ENCODE data around the gene KLF7. TPM values are rescaled to one million over a fixed set of nuclear protein-coding genes. Genes with fewer than 3 reads are reported as not detected.

Gene KLF7
- total RNA-seq, 1 donor from 2014 or later: 13.6 TPM

DNA sequence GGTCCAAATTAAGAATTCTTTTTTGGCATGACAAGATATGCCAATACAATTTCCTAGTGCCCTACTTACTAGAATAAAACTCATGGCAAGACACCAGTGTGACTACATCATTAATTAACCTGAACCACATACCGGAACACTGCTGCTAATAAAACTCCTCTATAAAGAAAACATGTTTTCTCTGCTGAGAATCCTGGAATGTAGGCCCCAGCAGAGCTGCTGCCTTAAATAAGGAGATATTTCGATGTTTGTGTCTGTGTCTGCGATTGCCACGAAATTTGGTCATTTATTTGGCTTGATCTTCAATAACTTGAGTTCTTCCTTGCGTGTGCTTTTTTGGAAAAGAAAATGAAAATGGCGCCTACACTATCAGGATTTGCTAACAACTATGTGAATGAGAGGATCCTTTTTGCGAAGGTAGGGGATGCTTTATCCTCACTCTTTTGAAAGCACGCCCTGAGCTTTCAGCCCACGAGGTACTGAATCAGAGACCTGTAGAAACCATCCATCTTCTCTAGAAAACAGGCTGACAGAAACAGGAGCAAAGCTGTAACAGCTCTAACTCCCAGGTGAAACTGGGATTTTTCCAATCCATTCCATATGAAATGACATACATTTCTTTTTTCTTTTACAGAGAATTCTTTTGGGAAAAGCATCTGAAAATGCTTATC lies 27.0 kb downstream of the KLF7 start:
- no peak overlapping the region for H3K27ac ChIP-seq (ENCODE audit: low read depth, low read length)

DNA sequence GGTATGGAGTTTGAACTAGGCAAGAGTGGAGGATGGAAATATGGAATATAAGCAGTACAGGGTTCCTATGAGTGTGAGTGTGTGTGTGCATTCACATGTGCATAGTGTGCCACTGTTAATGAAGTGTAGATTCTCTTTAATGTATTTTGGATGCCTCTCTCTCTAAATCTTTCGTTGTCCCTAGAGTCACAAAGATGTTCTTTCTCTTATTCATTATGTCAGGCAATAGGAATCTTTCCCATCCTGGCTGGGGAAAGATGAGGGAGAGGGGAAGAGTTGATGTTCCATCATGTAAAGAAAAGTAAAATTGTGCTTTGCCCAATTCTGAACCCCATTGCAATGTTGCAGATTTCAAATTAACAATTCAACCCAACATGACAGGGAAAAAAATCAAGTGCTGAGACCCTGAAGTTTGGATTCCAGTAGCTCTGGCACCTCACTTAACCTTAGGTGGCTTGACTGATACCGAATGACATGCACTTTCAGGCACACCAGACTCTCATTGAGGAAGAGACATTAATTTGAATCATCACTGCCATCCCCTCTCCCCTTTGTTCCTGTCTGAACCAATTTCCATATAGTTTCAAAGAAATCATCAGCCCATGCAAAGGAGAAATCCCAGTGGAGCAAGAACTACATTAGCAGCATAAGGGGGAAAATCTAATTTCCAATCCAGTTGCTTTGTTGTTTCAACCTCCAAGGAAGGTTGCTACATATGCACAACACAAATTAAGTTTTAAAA lies 28.0 kb downstream of the KLF7 start:
- Histone ChIP-seq H3K4me3 (ENCODE audit: low read length in 3 of 3) (no peak overlapping the region), H3K27me3 (ENCODE audit: control insufficient read depth in 3 of 3, insufficient read depth in 3 of 3, low read length in 3 of 3) (no peaks in the 10 kb centered on the region), H3K36me3 (ENCODE audit: control insufficient read depth in 3 of 3, insufficient read depth in 3 of 3, low read length in 3 of 3) (no peaks in the 10 kb centered on the region), H3K27ac (ENCODE audit: low read depth, low read length) (no peak overlapping the region), H3K9me3 (ENCODE audit: control insufficient read depth in 3 of 3, low read length in 3 of 3) (no peaks in the 10 kb centered on the region), H3K4me1 (ENCODE audit: control insufficient read depth in 3 of 3, insufficient read depth in 3 of 3, low read length in 3 of 3) (peaks cover 39 to 62% (median 46%) of the 10 kb centered on the region in 3 donors), H3K9ac (ENCODE audit: low read depth in 1 of 3, low read length in 3 of 3) (no peak overlapping the region)

More for the DNA sequence above, 27.0 kb downstream of the KLF7 start:
- Histone ChIP-seq H3K4me1 (ENCODE audit: control insufficient read depth in 3 of 3, insufficient read depth in 3 of 3, low read length in 3 of 3) (peaks cover 34 to 55% (median 43%) of the 10 kb centered on the region in 3 donors), H3K36me3 (ENCODE audit: control insufficient read depth in 3 of 3, insufficient read depth in 3 of 3, low read length in 3 of 3) (no peaks in the 10 kb centered on the region), H3K4me3 (ENCODE audit: low read length in 3 of 3) (no peak overlapping the region), H3K27me3 (ENCODE audit: control insufficient read depth in 3 of 3, insufficient read depth in 3 of 3, low read length in 3 of 3) (no peaks in the 10 kb centered on the region), H3K9me3 (ENCODE audit: control insufficient read depth in 3 of 3, low read length in 3 of 3) (no peaks in the 10 kb centered on the region), H3K9ac (ENCODE audit: low read depth in 1 of 3, low read length in 3 of 3) (no peak overlapping the region)

DNA sequence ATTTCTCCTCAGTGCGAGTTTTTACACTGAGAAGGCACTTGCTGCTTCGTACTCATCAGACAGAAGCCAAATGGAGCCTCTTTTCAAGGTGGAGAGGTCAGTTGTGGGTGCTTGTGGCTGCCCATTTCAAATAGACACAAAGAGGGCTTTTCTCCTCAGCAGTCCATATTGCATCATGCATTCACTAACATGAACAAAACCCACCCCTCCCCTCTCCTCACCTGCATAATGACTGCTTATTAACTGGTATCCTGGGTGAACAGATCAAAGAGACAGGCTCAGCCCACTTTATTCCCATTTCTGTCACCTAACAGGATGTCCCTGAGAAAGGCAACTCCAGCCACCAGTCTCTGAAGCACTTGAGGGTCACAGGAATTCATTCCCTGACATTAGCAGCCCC lies 28.9 kb downstream of the KLF7 start:
- H3K36me3 ChIP-seq (ENCODE audit: control insufficient read depth in 3 of 3, insufficient read depth in 3 of 3, low read length in 3 of 3): no peaks in the 10 kb centered on the region
- no peak overlapping the region for H3K27ac ChIP-seq (ENCODE audit: low read depth, low read length)
- H3K9me3 ChIP-seq (ENCODE audit: control insufficient read depth in 3 of 3, low read length in 3 of 3): no peaks in the 10 kb centered on the region
- H3K27me3 ChIP-seq (ENCODE audit: control insufficient read depth in 3 of 3, insufficient read depth in 3 of 3, low read length in 3 of 3): no peaks in the 10 kb centered on the region
- peaks cover 38 to 61% (median 42%) of the 10 kb centered on the region in 3 donors for H3K4me1 ChIP-seq (ENCODE audit: control insufficient read depth in 3 of 3, insufficient read depth in 3 of 3, low read length in 3 of 3)
- H3K4me3 ChIP-seq (ENCODE audit: low read length in 3 of 3): no peak overlapping the region
- no peak overlapping the region for H3K9ac ChIP-seq (ENCODE audit: low read depth in 1 of 3, low read length in 3 of 3)

DNA sequence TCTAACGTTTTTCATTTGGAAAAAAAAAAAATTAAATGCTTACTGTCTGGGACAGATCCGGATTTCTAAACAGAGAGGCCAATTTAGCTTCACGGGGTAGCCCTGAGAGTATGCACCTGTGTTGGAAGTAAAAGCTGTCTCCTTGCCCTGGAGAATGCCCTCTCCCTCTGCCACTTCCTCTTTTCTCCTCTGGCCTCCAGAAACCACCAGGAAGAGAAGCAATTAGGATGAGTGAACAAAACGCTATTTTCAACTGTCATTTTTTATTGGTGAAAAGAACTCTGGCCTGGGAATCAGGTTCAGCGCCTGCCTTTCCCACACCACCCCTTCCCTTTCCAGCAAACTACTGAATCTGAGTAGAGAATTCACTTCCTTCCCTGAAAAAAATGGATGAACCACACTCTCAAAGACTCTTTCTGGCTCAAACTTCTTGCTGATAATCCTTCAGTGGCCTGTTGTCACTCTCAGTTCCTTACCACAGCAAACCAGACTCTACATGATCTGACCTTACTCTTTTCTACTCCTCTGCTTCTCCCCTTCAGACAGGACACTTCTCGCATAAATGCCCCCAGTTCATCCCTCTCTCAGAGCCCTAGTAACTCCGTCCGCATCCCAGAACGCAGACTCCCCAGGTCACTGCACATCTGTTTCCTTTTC lies 29.8 kb downstream of the KLF7 start:
- Histone ChIP-seq H3K9ac (ENCODE audit: low read depth in 1 of 3, low read length in 3 of 3) (no peak overlapping the region), H3K4me3 (ENCODE audit: low read length in 3 of 3) (no peak overlapping the region), H3K36me3 (ENCODE audit: control insufficient read depth in 3 of 3, insufficient read depth in 3 of 3, low read length in 3 of 3) (no peaks in the 10 kb centered on the region), H3K27me3 (ENCODE audit: control insufficient read depth in 3 of 3, insufficient read depth in 3 of 3, low read length in 3 of 3) (no peaks in the 10 kb centered on the region), H3K4me1 (ENCODE audit: control insufficient read depth in 3 of 3, insufficient read depth in 3 of 3, low read length in 3 of 3) (peaks cover 33 to 54% (median 44%) of the 10 kb centered on the region in 3 donors), H3K9me3 (ENCODE audit: control insufficient read depth in 3 of 3, low read length in 3 of 3) (no peaks in the 10 kb centered on the region), H3K27ac (ENCODE audit: low read depth, low read length) (peak overlapping the region; percentile 60)

DNA sequence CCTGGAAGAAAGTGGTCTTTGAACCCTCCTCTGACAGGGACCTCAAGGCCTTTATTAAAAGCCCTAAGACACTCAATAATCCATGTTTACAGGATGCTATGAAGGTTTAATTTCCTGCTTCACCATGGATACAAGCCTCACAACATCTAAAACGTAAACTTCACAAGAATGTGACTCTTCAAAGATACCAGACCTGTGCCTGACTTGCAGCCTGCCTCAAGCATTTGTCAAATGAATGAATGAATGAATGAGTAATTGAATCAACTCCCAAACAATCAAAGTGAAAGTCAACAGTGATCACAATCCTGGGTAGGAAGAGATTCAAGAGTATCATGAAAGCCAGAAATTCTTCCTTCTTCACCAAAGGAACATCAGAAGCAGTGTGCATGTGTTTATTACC lies 30.4 kb downstream of the KLF7 start:
- no peaks in the 10 kb centered on the region for H3K9me3 ChIP-seq (ENCODE audit: control insufficient read depth in 3 of 3, low read length in 3 of 3)
- no peak overlapping the region for H3K9ac ChIP-seq (ENCODE audit: low read depth in 1 of 3, low read length in 3 of 3)
- H3K4me1 ChIP-seq (ENCODE audit: control insufficient read depth in 3 of 3, insufficient read depth in 3 of 3, low read length in 3 of 3): peaks cover 33 to 48% (median 45%) of the 10 kb centered on the region in 3 donors
- H3K27ac ChIP-seq (ENCODE audit: low read depth, low read length): peak overlapping the region; percentile 60
- no peaks in the 10 kb centered on the region for H3K36me3 ChIP-seq (ENCODE audit: control insufficient read depth in 3 of 3, insufficient read depth in 3 of 3, low read length in 3 of 3)
- no peaks in the 10 kb centered on the region for H3K27me3 ChIP-seq (ENCODE audit: control insufficient read depth in 3 of 3, insufficient read depth in 3 of 3, low read length in 3 of 3)
- H3K4me3 ChIP-seq (ENCODE audit: low read length in 3 of 3): no peak overlapping the region

DNA sequence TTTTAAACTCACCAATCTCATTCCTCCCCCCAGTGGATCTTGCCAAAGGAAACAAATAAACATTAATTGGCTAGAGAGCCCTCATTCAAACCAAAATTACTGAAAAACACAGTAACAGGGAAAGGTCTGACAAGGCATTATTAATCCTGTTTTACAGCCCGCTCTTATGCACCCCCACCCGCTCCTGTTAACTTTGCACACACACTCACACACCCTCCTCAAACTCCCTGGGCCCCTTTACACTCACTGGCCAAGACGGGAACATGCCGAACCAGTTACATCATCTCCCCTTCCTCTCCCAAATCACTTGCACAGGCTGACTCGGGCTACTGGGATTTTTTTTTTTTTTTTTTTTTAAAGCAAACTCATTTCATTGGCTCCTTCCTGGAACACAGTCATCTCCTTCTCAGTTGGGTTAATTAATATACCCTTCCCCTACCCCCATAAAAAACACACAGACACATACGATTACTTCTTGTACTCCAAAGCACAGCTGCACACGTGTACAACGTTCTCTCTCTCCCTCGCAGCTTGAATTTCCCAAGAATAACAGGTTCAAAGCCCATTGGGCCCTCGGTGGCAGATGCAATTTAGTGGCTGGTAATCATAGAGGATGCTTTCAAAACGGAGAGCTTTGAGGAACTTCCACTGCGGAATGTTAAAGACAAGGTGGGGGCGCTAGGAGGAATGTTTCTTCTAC lies 31.8 kb downstream of the KLF7 start:
- Histone ChIP-seq H3K4me1 (ENCODE audit: control insufficient read depth in 3 of 3, insufficient read depth in 3 of 3, low read length in 3 of 3) (peaks cover 33 to 47% (median 45%) of the 10 kb centered on the region in 3 donors), H3K27ac (ENCODE audit: low read depth, low read length) (peak overlapping the region; percentile 68), H3K36me3 (ENCODE audit: control insufficient read depth in 3 of 3, insufficient read depth in 3 of 3, low read length in 3 of 3) (no peaks in the 10 kb centered on the region), H3K27me3 (ENCODE audit: control insufficient read depth in 3 of 3, insufficient read depth in 3 of 3, low read length in 3 of 3) (no peaks in the 10 kb centered on the region), H3K9ac (ENCODE audit: low read depth in 1 of 3, low read length in 3 of 3) (no peak overlapping the region), H3K4me3 (ENCODE audit: low read length in 3 of 3) (peak overlapping the region in 2 of 3 donors; percentile 24 to 36), H3K9me3 (ENCODE audit: control insufficient read depth in 3 of 3, low read length in 3 of 3) (no peaks in the 10 kb centered on the region)

DNA sequence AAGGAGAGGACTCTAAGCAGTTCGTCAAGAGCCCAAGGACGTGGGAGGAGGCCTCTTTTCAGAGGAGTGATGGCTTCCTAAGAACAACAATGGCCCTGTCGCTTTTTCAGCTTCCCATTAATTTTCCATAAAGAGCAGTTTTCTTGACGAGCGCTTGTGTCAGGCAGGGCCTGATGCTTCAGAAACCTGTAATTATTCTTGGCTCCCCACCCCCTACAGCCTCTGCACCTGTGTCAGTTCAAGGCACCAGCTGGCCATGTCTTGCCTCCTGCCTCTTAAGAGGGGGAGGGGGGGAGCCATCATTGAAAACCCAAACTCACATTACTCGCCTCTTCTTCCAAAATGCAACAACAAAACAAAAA lies 32.3 kb downstream of the KLF7 start:
- H3K9ac ChIP-seq (ENCODE audit: low read depth in 1 of 3, low read length in 3 of 3): no peak overlapping the region
- H3K36me3 ChIP-seq (ENCODE audit: control insufficient read depth in 3 of 3, insufficient read depth in 3 of 3, low read length in 3 of 3): no peaks in the 10 kb centered on the region
- no peaks in the 10 kb centered on the region for H3K27me3 ChIP-seq (ENCODE audit: control insufficient read depth in 3 of 3, insufficient read depth in 3 of 3, low read length in 3 of 3)
- peaks cover 33 to 45% (median 44%) of the 10 kb centered on the region in 3 donors for H3K4me1 ChIP-seq (ENCODE audit: control insufficient read depth in 3 of 3, insufficient read depth in 3 of 3, low read length in 3 of 3)
- H3K27ac ChIP-seq (ENCODE audit: low read depth, low read length): peak overlapping the region; percentile 68
- H3K4me3 ChIP-seq (ENCODE audit: low read length in 3 of 3): no peak overlapping the region
- H3K9me3 ChIP-seq (ENCODE audit: control insufficient read depth in 3 of 3, low read length in 3 of 3): no peaks in the 10 kb centered on the region

DNA sequence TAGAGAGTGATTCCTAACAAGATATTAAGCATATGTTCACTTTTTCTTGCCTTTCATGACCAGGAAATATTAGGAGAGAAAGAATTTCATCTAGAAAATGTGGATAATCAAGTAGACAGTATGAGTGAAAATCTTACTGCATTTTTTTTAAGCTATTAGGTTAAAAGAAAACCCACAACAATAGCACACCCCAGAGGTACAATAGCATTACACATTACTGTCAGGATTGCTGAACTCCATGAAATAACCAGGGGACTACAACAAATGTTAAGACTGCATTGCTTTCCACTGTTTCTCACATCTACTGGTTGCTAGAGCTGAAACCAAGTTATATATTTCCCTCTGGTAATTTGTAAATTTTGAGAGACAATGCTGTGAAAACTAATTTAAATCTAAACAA lies 33.7 kb downstream of the KLF7 start:
- no peak overlapping the region for H3K4me3 ChIP-seq (ENCODE audit: low read length in 3 of 3)
- peaks cover 33 to 45% (median 42%) of the 10 kb centered on the region in 3 donors for H3K4me1 ChIP-seq (ENCODE audit: control insufficient read depth in 3 of 3, insufficient read depth in 3 of 3, low read length in 3 of 3)
- peak overlapping the region; percentile 38 for H3K27ac ChIP-seq (ENCODE audit: low read depth, low read length)

DNA sequence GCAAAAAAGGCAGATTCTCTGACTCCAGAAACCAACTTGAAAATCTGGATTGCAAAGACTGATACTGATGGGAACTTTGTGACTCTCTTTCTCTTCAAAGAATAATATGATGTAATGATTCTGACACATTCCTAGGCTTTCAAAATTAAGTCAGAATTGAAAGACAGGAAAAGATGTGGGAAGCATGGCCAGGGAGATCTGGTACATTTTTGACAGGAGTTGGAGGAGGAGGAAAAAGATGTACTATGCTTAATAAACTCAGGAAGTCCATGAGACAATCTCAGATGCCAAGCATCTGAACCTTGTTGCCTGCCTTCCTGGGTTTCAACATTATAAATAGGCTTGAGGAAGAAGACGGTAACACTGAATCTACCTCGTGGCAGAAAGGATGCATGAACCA lies 34.2 kb downstream of the KLF7 start:
- Histone ChIP-seq H3K9me3 (ENCODE audit: control insufficient read depth in 3 of 3, low read length in 3 of 3) (no peaks in the 10 kb centered on the region), H3K4me1 (ENCODE audit: control insufficient read depth in 3 of 3, insufficient read depth in 3 of 3, low read length in 3 of 3) (peaks cover 33 to 44% (median 42%) of the 10 kb centered on the region in 3 donors), H3K4me3 (ENCODE audit: low read length in 3 of 3) (no peak overlapping the region), H3K9ac (ENCODE audit: low read depth in 1 of 3, low read length in 3 of 3) (no peak overlapping the region), H3K36me3 (ENCODE audit: control insufficient read depth in 3 of 3, insufficient read depth in 3 of 3, low read length in 3 of 3) (no peaks in the 10 kb centered on the region), H3K27me3 (ENCODE audit: control insufficient read depth in 3 of 3, insufficient read depth in 3 of 3, low read length in 3 of 3) (no peaks in the 10 kb centered on the region), H3K27ac (ENCODE audit: low read depth, low read length) (peak overlapping the region; percentile 38)

More for the DNA sequence above, 33.7 kb downstream of the KLF7 start:
- Histone ChIP-seq H3K27me3 (ENCODE audit: control insufficient read depth in 3 of 3, insufficient read depth in 3 of 3, low read length in 3 of 3) (no peaks in the 10 kb centered on the region), H3K9ac (ENCODE audit: low read depth in 1 of 3, low read length in 3 of 3) (no peak overlapping the region), H3K9me3 (ENCODE audit: control insufficient read depth in 3 of 3, low read length in 3 of 3) (no peaks in the 10 kb centered on the region), H3K36me3 (ENCODE audit: control insufficient read depth in 3 of 3, insufficient read depth in 3 of 3, low read length in 3 of 3) (no peaks in the 10 kb centered on the region)
